ENCODE data around the gene DLG1. TPM values are rescaled to one million over a fixed set of nuclear protein-coding genes. Genes with fewer than 3 reads are reported as not detected.
"Not testable (repeated sequence)": the region's sequence is repeated elsewhere in the genome, so short reads cannot be mapped to it uniquely, and the experiment has no call there.

The DLG1 gene
- total RNA-seq, 1 experiment from 2014 or later = 90.2 TPM

DNA sequence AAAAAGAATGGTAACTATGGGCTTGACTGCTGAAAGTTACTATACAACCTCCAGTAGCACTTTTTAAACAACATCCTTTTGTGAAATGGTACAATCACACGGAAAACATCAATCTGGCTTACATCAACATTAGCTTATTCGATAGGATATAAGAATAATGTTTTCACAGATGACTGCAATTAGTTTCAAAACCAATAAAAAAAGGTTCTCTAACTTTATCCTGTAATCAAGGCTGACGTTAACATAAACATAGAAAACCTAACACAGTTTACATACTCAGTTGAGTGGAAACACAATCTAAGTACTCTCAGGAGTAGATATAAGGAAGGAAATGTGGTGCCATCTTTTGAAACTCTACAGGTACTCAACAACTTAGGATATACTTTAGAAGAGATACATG, 102.2 kb downstream of the DLG1 start:
- no peaks in the 10 kb centered on the region for H3K27me3 ChIP-seq (ENCODE audit: control insufficient read depth, insufficient read depth, low read length)
- no peak overlapping the region for H3K4me3 ChIP-seq (ENCODE audit: low read depth in 2 of 2, low read length in 2 of 2)
- TF ChIP-seq, protein P1, sequence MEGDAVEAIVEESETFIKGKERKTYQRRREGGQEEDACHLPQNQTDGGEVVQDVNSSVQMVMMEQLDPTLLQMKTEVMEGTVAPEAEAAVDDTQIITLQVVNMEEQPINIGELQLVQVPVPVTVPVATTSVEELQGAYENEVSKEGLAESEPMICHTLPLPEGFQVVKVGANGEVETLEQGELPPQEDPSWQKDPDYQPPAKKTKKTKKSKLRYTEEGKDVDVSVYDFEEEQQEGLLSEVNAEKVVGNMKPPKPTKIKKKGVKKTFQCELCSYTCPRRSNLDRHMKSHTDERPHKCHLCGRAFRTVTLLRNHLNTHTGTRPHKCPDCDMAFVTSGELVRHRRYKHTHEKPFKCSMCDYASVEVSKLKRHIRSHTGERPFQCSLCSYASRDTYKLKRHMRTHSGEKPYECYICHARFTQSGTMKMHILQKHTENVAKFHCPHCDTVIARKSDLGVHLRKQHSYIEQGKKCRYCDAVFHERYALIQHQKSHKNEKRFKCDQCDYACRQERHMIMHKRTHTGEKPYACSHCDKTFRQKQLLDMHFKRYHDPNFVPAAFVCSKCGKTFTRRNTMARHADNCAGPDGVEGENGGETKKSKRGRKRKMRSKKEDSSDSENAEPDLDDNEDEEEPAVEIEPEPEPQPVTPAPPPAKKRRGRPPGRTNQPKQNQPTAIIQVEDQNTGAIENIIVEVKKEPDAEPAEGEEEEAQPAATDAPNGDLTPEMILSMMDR (IDR thresholded peaks at IDR 0.05) = no peak
- no peak for TF ChIP-seq POLR2AphosphoS5 (IDR thresholded peaks at IDR 0.05; ENCODE audit: low read depth, low read length)
- H3K36me3 ChIP-seq (ENCODE audit: control insufficient read depth, insufficient read depth, low read length) = no peaks in the 10 kb centered on the region
- intact Hi-C loops (cut with micrococcal nuclease; ENCODE audit: unreplicated experiment) = no loop called here
- DNase-seq (ENCODE audit: low read depth, low spot score) (no peak), ATAC-seq (no peak)
- POLR2A ChIA-PET = no interaction called here
- no peaks in the 10 kb centered on the region for H3K4me1 ChIP-seq (ENCODE audit: control insufficient read depth, insufficient read depth, low read length)
- CTCF ChIA-PET = interaction anchor here (0.6 kb wide), 1 partner anchor 14 kb away, joined by 6 read pairs; no protein-coding TSS in a partner anchor
- H3K27ac ChIP-seq (ENCODE audit: low read length) = no peak overlapping the region
- BruUV-seq (replicated peaks) = no TSS peak
- in situ Hi-C loops (cut with HindIII; ENCODE audit: low pct_unique_long_range_greater_than_20kb, low sequenced_read_pairs) = no loop called here
- H3K9me3 ChIP-seq (ENCODE audit: control insufficient read depth, insufficient read depth, low read depth, low read length) = no peaks in the 10 kb centered on the region

DNA sequence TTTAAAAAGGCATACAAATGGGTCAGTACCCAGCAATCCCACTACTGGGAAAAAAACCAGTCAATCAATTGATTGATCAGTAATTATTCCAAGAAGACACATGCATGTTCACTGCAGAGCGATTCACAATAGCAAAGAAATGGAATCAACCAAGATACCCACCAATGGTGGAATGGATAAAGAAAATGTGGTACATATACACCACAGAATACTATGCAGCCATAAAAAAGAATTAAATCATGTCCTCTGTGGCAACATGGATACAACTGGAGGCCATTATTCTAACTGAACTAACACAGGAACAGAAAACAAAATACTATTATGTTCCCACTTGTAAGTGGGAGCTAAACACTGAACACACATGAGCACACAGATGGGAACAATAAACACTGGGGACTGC, 103.1 kb downstream of the DLG1 start:
- Histone ChIP-seq H3K9me3 (ENCODE audit: control insufficient read depth, insufficient read depth, low read depth, low read length) (no peaks in the 10 kb centered on the region), H3K27ac (ENCODE audit: low read length) (no peak overlapping the region), H3K27me3 (ENCODE audit: control insufficient read depth, insufficient read depth, low read length) (no peaks in the 10 kb centered on the region), H3K36me3 (ENCODE audit: control insufficient read depth, insufficient read depth, low read length) (no peaks in the 10 kb centered on the region), H3K4me3 (ENCODE audit: low read depth in 2 of 2, low read length in 2 of 2) (no peak overlapping the region), H3K4me1 (ENCODE audit: control insufficient read depth, insufficient read depth, low read length) (no peaks in the 10 kb centered on the region)
- CTCF ChIA-PET = no interaction called here
- ATAC-seq = no peak
- TF ChIP-seq SIN3A (IDR thresholded peaks at IDR 0.05; ENCODE audit: borderline replicate concordance, insufficient read depth, low read depth, low read length) (no peak), POLR2AphosphoS5 (IDR thresholded peaks at IDR 0.05; ENCODE audit: low read depth, low read length) (no peak), TCF7L2 (IDR thresholded peaks at IDR 0.05; ENCODE audit: low read depth, low read length) (no peak)
- TF ChIP-seq, protein P2, sequence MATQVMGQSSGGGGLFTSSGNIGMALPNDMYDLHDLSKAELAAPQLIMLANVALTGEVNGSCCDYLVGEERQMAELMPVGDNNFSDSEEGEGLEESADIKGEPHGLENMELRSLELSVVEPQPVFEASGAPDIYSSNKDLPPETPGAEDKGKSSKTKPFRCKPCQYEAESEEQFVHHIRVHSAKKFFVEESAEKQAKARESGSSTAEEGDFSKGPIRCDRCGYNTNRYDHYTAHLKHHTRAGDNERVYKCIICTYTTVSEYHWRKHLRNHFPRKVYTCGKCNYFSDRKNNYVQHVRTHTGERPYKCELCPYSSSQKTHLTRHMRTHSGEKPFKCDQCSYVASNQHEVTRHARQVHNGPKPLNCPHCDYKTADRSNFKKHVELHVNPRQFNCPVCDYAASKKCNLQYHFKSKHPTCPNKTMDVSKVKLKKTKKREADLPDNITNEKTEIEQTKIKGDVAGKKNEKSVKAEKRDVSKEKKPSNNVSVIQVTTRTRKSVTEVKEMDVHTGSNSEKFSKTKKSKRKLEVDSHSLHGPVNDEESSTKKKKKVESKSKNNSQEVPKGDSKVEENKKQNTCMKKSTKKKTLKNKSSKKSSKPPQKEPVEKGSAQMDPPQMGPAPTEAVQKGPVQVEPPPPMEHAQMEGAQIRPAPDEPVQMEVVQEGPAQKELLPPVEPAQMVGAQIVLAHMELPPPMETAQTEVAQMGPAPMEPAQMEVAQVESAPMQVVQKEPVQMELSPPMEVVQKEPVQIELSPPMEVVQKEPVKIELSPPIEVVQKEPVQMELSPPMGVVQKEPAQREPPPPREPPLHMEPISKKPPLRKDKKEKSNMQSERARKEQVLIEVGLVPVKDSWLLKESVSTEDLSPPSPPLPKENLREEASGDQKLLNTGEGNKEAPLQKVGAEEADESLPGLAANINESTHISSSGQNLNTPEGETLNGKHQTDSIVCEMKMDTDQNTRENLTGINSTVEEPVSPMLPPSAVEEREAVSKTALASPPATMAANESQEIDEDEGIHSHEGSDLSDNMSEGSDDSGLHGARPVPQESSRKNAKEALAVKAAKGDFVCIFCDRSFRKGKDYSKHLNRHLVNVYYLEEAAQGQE (IDR thresholded peaks at IDR 0.05; ENCODE audit: insufficient read depth in 1 of 2, low read depth in 2 of 2, low read length in 1 of 2) = no peak
- TF ChIP-seq, protein P1 (IDR thresholded peaks at IDR 0.05) = no peak
- no peak for DNase-seq (ENCODE audit: low read depth, low spot score)
- no TSS peak for BruUV-seq (replicated peaks)
- intact Hi-C loops (cut with micrococcal nuclease; ENCODE audit: unreplicated experiment) = no loop called here
- in situ Hi-C loops (cut with HindIII; ENCODE audit: low pct_unique_long_range_greater_than_20kb, low sequenced_read_pairs) = no loop called here
- POLR2A ChIA-PET = no interaction called here

DNA sequence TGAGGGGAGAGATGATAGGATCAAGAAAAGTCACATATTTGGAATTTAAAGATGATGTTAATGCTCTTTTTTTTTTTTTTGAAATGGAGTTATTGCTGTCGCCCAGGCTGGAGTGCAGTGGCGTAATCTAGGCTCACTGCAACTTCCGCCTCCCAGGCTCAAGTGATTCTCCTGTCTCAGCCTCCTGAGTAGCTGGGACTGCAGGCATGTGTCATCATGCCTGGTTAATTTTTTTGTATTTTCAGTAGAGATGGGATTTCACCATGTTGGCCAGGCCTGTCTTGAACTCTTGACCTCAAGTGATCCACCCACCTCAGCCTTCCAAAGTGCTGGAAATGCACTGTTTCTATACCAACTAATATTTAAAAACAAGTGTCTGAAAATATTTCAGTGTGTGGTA, 104.7 kb downstream of the DLG1 start:
- H3K36me3 ChIP-seq (ENCODE audit: control insufficient read depth, insufficient read depth, low read length); ATAC-seq; H3K4me3 ChIP-seq (ENCODE audit: low read depth in 2 of 2, low read length in 2 of 2); in situ Hi-C loops (cut with HindIII; ENCODE audit: low pct_unique_long_range_greater_than_20kb, low sequenced_read_pairs); POLR2A ChIA-PET; H3K27ac ChIP-seq (ENCODE audit: low read length); intact Hi-C loops (cut with micrococcal nuclease; ENCODE audit: unreplicated experiment); DNase-seq (ENCODE audit: low read depth, low spot score); H3K9me3 ChIP-seq (ENCODE audit: control insufficient read depth, insufficient read depth, low read depth, low read length); H3K27me3 ChIP-seq (ENCODE audit: control insufficient read depth, insufficient read depth, low read length); BruUV-seq (replicated peaks); CTCF ChIA-PET: not testable (repeated sequence)
- H3K4me1 ChIP-seq (ENCODE audit: control insufficient read depth, insufficient read depth, low read length) = peaks cover 11% of the 10 kb centered on the region
